HG03558 (cell line): ENCODE results near the gene GRIN1.
"Not testable (repeated sequence)": the region's sequence is repeated elsewhere in the genome, so short reads cannot be mapped to it uniquely, and the experiment has no call there.

Experiments used
- ATAC-seq: cut with Tn5 transposase; IDR thresholded peaks from one replicate; pipeline ENCODE4 v1.9.1; 2021; ENCODE audit warnings: moderate number of reproducible peaks; ENCODE audit not compliant: unreplicated experiment; ENCODE audit errors: extremely low read depth

The GRIN1 gene

GRCh38 chr9:137127301-137128157 is 11.4 kb upstream of the GRIN1 start:
- no peak for ATAC-seq

GRCh38 chr9:137128158-137128861 is 10.6 kb upstream of the GRIN1 start:
- no peak for ATAC-seq

GRCh38 chr9:137128862-137129455 is 10.0 kb upstream of the GRIN1 start:
- ATAC-seq, result no peak

- ATAC-seq, result peak; percentile 57
Measured at GRCh38 chr9:137129456-137130175, 9.3 kb upstream of the GRIN1 start.

- peak; percentile 7 for ATAC-seq
Measured at GRCh38 chr9:137130176-137130755, 8.7 kb upstream of the GRIN1 start.

- ATAC-seq, result no peak
Measured at GRCh38 chr9:137134191-137134590, 4.8 kb upstream of the GRIN1 start.

- not testable (repeated sequence) for ATAC-seq
Measured at GRCh38 chr9:137135154-137135553, 3.8 kb upstream of the GRIN1 start.

- ATAC-seq, result no peak
Measured at GRCh38 chr9:137136261-137136880, 2.6 kb upstream of the GRIN1 start.

GRCh38 chr9:137136881-137137607 is 1.9 kb upstream of the GRIN1 start:
- ATAC-seq, result no peak

- no peak for ATAC-seq
Measured at GRCh38 chr9:137138058-137138721, 764 bp upstream of the GRIN1 start.

GRCh38 chr9:137139468-137140150 is 655 bp downstream of the GRIN1 start:
- ATAC-seq, result no peak

GRCh38 chr9:137140151-137141012 is 1.4 kb downstream of the GRIN1 start:
- no peak for ATAC-seq

- no peak for ATAC-seq
Measured at GRCh38 chr9:137141050-137141810, 2.3 kb downstream of the GRIN1 start.

- ATAC-seq, result no peak
Measured at GRCh38 chr9:137141976-137142936, 3.3 kb downstream of the GRIN1 start.

- ATAC-seq, result no peak
Measured at GRCh38 chr9:137143459-137143858, 4.5 kb downstream of the GRIN1 start.
